CD4-positive, alpha-beta T cell (primary cell): ENCODE data around the gene HIPK3. TPM values are rescaled to one million over a fixed set of nuclear protein-coding genes. Genes with fewer than 3 reads are reported as not detected.

Experiments used
- ATAC-seq: fragments of 200-7000 bp; cut with Tn5 transposase; one replicate; pipeline ENCODE4 v1.10.0; 2022; ENCODE audit warnings: mild to moderate bottlenecking; ENCODE audit not compliant: poor library complexity
- CTCF ChIA-PET: fragments of 350-600 bp; sonication (Branson Sonifier 250); formaldehyde crosslinking; loops from one replicate; lab custom pipeline; 2021; ENCODE audit warnings: antibody characterized with exemption, inconsistent platforms; lab: Charles Lee
- POLR2A ChIA-PET: fragments of 350-600 bp; sonication (Branson Sonifier 250); formaldehyde crosslinking; loops from one replicate; lab custom pipeline; 2021; ENCODE audit warnings: antibody characterized with exemption, inconsistent platforms; lab: Charles Lee
- DNase-seq, 14 experiments: peaks; one replicate each; pipeline ENCODE4 v3.0.0-alpha.2; 2013 to 2020; ENCODE audit warnings: mixed read lengths in 2 of 14
- H3K27ac ChIP-seq, 2 donors: one replicate each; pipeline versions ENCODE4 v1.5.1 to v1.7.0; 2013; ENCODE audit warnings: low read length in 2 of 2, low read depth in 1 of 2, mild to moderate bottlenecking in 1 of 2
- H3K27me3 ChIP-seq, 2 experiments: 1 replicate in 1 of 2; 2 replicates in 1 of 2; pipeline versions ENCODE4 v1.6.1 to v1.7.0; 2013; ENCODE audit warnings: low read length in 2 of 2, control low read depth in 1 of 2, mild to moderate bottlenecking in 1 of 2, moderate library complexity in 1 of 2; ENCODE audit not compliant: insufficient read depth in 2 of 2, control insufficient read depth in 1 of 2
- H3K36me3 ChIP-seq: one replicate; pipeline ENCODE4 v1.6.1; 2013; ENCODE audit warnings: low read length, control low read depth; ENCODE audit not compliant: insufficient read depth
- H3K4me1 ChIP-seq: one replicate; pipeline ENCODE4 v1.6.1; 2013; ENCODE audit warnings: low read length, control low read depth; ENCODE audit not compliant: insufficient read depth
- H3K4me3 ChIP-seq: one replicate; pipeline ENCODE4 v1.5.1; 2013; ENCODE audit warnings: mild to moderate bottlenecking, low read length, moderate library complexity
- H3K9me3 ChIP-seq, 2 experiments: 1 replicate in 1 of 2; 2 replicates in 1 of 2; pipeline versions ENCODE4 v1.6.1 to v1.7.0; 2013; ENCODE audit warnings: low read length in 2 of 2, mild to moderate bottlenecking in 2 of 2, control low read depth in 1 of 2, moderate library complexity in 1 of 2; ENCODE audit not compliant: control insufficient read depth in 1 of 2, insufficient read depth in 1 of 2
- H3K27ac Mint-ChIP-seq: one replicate; pipeline ENCODE4 v1.8.0; 2020; ENCODE audit warnings: mixed read lengths
- H3K27me3 Mint-ChIP-seq: one replicate; pipeline ENCODE4 v1.8.0; 2021; ENCODE audit warnings: mixed read lengths
- H3K36me3 Mint-ChIP-seq: one replicate; pipeline ENCODE4 v1.8.0; 2021; ENCODE audit warnings: low read depth, mixed read lengths
- H3K4me1 Mint-ChIP-seq: one replicate; pipeline ENCODE4 v1.8.0; 2021; ENCODE audit warnings: low read depth, mixed read lengths
- H3K4me3 Mint-ChIP-seq: one replicate; pipeline ENCODE4 v1.8.0; 2020; ENCODE audit warnings: mild to moderate bottlenecking, mixed read lengths
- H3K9me3 Mint-ChIP-seq: one replicate; pipeline ENCODE4 v1.8.0; 2020; ENCODE audit warnings: mixed read lengths
- intact Hi-C, 2 experiments: fragments of 100-400 bp; cut with DNase I in 1 of 2; cut with micrococcal nuclease in 1 of 2; formaldehyde crosslinking; loops; one replicate each; pipeline versions ENCODE4 v1.15.1 to v1.9.0; 2023 to 2025; cut with DNase I, micrococcal nuclease
- total RNA-seq, 174 experiments: library from RNA in 2 of 174; stranded (reverse) in 2 of 174; gene quantifications; one replicate each; pipeline ENCODE4 v1.2.3 and lab custom pipeline; 2021 to 2026
- TF ChIP-seq, protein P1 (sequence below): fragments of 200-600 bp; IDR thresholded peaks from one replicate; pipeline ENCODE4 v1.8.0; 2022; ENCODE audit warnings: antibody characterized with exemption, mild to moderate bottlenecking

The HIPK3 gene
- total RNA-seq, 2 experiments from 2014 or later: 38.1 to 38.9 TPM

GRCh38 chr11:33396361-33396760 lies 139.2 kb downstream of the HIPK3 start:
- POLR2A ChIA-PET: no interaction called here
- CTCF ChIA-PET: no interaction called here
- no peak for ATAC-seq
- TF ChIP-seq, protein P1, sequence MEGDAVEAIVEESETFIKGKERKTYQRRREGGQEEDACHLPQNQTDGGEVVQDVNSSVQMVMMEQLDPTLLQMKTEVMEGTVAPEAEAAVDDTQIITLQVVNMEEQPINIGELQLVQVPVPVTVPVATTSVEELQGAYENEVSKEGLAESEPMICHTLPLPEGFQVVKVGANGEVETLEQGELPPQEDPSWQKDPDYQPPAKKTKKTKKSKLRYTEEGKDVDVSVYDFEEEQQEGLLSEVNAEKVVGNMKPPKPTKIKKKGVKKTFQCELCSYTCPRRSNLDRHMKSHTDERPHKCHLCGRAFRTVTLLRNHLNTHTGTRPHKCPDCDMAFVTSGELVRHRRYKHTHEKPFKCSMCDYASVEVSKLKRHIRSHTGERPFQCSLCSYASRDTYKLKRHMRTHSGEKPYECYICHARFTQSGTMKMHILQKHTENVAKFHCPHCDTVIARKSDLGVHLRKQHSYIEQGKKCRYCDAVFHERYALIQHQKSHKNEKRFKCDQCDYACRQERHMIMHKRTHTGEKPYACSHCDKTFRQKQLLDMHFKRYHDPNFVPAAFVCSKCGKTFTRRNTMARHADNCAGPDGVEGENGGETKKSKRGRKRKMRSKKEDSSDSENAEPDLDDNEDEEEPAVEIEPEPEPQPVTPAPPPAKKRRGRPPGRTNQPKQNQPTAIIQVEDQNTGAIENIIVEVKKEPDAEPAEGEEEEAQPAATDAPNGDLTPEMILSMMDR: no peak
- peaks cover 44% of the 10 kb centered on the region for H3K27me3 Mint-ChIP-seq
- intact Hi-C loops: no loop called here
- H3K27me3 ChIP-seq: peaks cover 7 to 9% of the 10 kb centered on the region in 2 experiments
- no peaks in the 10 kb centered on the region for H3K9me3 ChIP-seq
- no peak overlapping the region for H3K27ac ChIP-seq
- H3K4me1 Mint-ChIP-seq: no peaks in the 10 kb centered on the region
- H3K4me1 ChIP-seq: no peaks in the 10 kb centered on the region
- no peak overlapping the region for H3K27ac Mint-ChIP-seq
- H3K36me3 Mint-ChIP-seq: no peaks in the 10 kb centered on the region
- no peak for DNase-seq
- no peak overlapping the region for H3K4me3 Mint-ChIP-seq
- no peaks in the 10 kb centered on the region for H3K9me3 Mint-ChIP-seq
- H3K36me3 ChIP-seq: no peaks in the 10 kb centered on the region
- H3K4me3 ChIP-seq: no peak overlapping the region

- ChIA-PET CTCF (no interaction called here), POLR2A (no interaction called here)
- Histone ChIP-seq H3K27ac (no peak overlapping the region), H3K4me3 (no peak overlapping the region), H3K27me3 (peaks cover 7 to 9% of the 10 kb centered on the region in 2 experiments), H3K9me3 (no peaks in the 10 kb centered on the region), H3K4me1 (no peaks in the 10 kb centered on the region), H3K36me3 (no peaks in the 10 kb centered on the region)
- DNase-seq: no peak
- no peak overlapping the region for H3K27ac Mint-ChIP-seq
- intact Hi-C loops: no loop called here
- no peak for ATAC-seq
- H3K36me3 Mint-ChIP-seq: no peaks in the 10 kb centered on the region
- peaks cover 31% of the 10 kb centered on the region for H3K27me3 Mint-ChIP-seq
- H3K4me1 Mint-ChIP-seq: no peaks in the 10 kb centered on the region
- no peak overlapping the region for H3K4me3 Mint-ChIP-seq
- TF ChIP-seq, protein P1: no peak
- no peaks in the 10 kb centered on the region for H3K9me3 Mint-ChIP-seq
Measured at GRCh38 chr11:33399421-33399820, 142.2 kb downstream of the HIPK3 start.

- Histone ChIP-seq H3K36me3 (no peaks in the 10 kb centered on the region), H3K27ac (no peak overlapping the region), H3K9me3 (no peaks in the 10 kb centered on the region), H3K4me1 (no peaks in the 10 kb centered on the region), H3K4me3 (no peak overlapping the region), H3K27me3 (peaks cover 7 to 9% of the 10 kb centered on the region in 2 experiments)
- peaks cover 22% of the 10 kb centered on the region for H3K27me3 Mint-ChIP-seq
- no peak for DNase-seq
- POLR2A ChIA-PET: no interaction called here
- H3K4me3 Mint-ChIP-seq: no peak overlapping the region
- H3K27ac Mint-ChIP-seq: no peak overlapping the region
- H3K9me3 Mint-ChIP-seq: no peaks in the 10 kb centered on the region
- intact Hi-C loops: no loop called here
- H3K4me1 Mint-ChIP-seq: no peaks in the 10 kb centered on the region
- ATAC-seq: no peak
- TF ChIP-seq, protein P1: no peak
- CTCF ChIA-PET: no interaction called here
- H3K36me3 Mint-ChIP-seq: no peaks in the 10 kb centered on the region
Measured at GRCh38 chr11:33402066-33402465, 144.9 kb downstream of the HIPK3 start.
